ENCODE measurements around the gene ROPN1. TPM values are rescaled to one million over a fixed set of nuclear protein-coding genes. Genes with fewer than 3 reads are reported as not detected.
"Not testable (repeated sequence)": the region's sequence is repeated elsewhere in the genome, so short reads cannot be mapped to it uniquely, and the experiment has no call there.

ROPN1 gene
- total and polyA plus RNA-seq, 3 experiments from 2014 or later = not detected

- H3K27me3 ChIP-seq (ENCODE audit: insufficient read depth, low read length, poor library complexity, severe bottlenecking) = no peaks in the 10 kb centered on the region
- H3K4me3 ChIP-seq (ENCODE audit: low read length) = no peak overlapping the region
- no peaks in the 10 kb centered on the region for H3K4me1 ChIP-seq (ENCODE audit: insufficient read depth, low read length)
- peaks cover 22 to 57% of the 10 kb centered on the region in 2 donors for H3K27me3 Mint-ChIP-seq
- ChIA-PET CTCF (interaction anchor here (3.8 kb wide), 1 partner anchor 18 kb away, joined by 11 read pairs; the partner anchor contains the start of gene KALRN), POLR2A (no interaction called here)
- H3K27ac Mint-ChIP-seq = no peak overlapping the region
- H3K36me3 Mint-ChIP-seq = no peaks in the 10 kb centered on the region
- H3K27ac ChIP-seq (ENCODE audit: low read depth, low read length) = no peak overlapping the region
- no peaks in the 10 kb centered on the region for H3K36me3 ChIP-seq (ENCODE audit: insufficient read depth, low read length)
- no peak for DNase-seq
- H3K4me3 Mint-ChIP-seq = no peak overlapping the region
- H3K4me1 Mint-ChIP-seq = no peaks in the 10 kb centered on the region
- H3K9me3 ChIP-seq (ENCODE audit: low read length) = no peaks in the 10 kb centered on the region
- H3K9me3 Mint-ChIP-seq = peaks cover 0 to 2% (median 0%) of the 10 kb centered on the region in 5 donors
Measured at GRCh38 chr3:124014366-124014942, 22.5 kb upstream of the ROPN1 start.

- H3K36me3 Mint-ChIP-seq; H3K36me3 ChIP-seq (ENCODE audit: insufficient read depth, low read length); CTCF ChIA-PET; H3K4me1 ChIP-seq (ENCODE audit: insufficient read depth, low read length); H3K27ac ChIP-seq (ENCODE audit: low read depth, low read length); H3K9me3 ChIP-seq (ENCODE audit: low read length); POLR2A ChIA-PET; H3K4me3 ChIP-seq (ENCODE audit: low read length); H3K4me1 Mint-ChIP-seq; H3K27ac Mint-ChIP-seq; DNase-seq; H3K27me3 ChIP-seq (ENCODE audit: insufficient read depth, low read length, poor library complexity, severe bottlenecking); H3K9me3 Mint-ChIP-seq; H3K4me3 Mint-ChIP-seq: not testable (repeated sequence)
- peaks cover 29 to 62% of the 10 kb centered on the region in 2 donors for H3K27me3 Mint-ChIP-seq
Measured at GRCh38 chr3:124008321-124008720, 16.4 kb upstream of the ROPN1 start.

GRCh38 chr3:124007186-124007585 is 15.3 kb upstream of the ROPN1 start:
- DNase-seq = no peak
- Histone ChIP-seq H3K27ac (ENCODE audit: low read depth, low read length) (no peak overlapping the region), H3K27me3 (ENCODE audit: insufficient read depth, low read length, poor library complexity, severe bottlenecking) (no peaks in the 10 kb centered on the region), H3K36me3 (ENCODE audit: insufficient read depth, low read length) (no peaks in the 10 kb centered on the region), H3K4me3 (ENCODE audit: low read length) (no peak overlapping the region), H3K9me3 (ENCODE audit: low read length) (no peaks in the 10 kb centered on the region), H3K4me1 (ENCODE audit: insufficient read depth, low read length) (no peaks in the 10 kb centered on the region)
- no peaks in the 10 kb centered on the region for H3K36me3 Mint-ChIP-seq
- H3K4me3 Mint-ChIP-seq = no peak overlapping the region
- H3K9me3 Mint-ChIP-seq = peaks cover 0 to 4% (median 0%) of the 10 kb centered on the region in 5 donors
- no peaks in the 10 kb centered on the region for H3K4me1 Mint-ChIP-seq
- ChIA-PET POLR2A (no interaction called here), CTCF (no interaction called here)
- no peak overlapping the region for H3K27ac Mint-ChIP-seq
- H3K27me3 Mint-ChIP-seq = peaks cover 31 to 65% of the 10 kb centered on the region in 2 donors

- H3K9me3 Mint-ChIP-seq; H3K9me3 ChIP-seq (ENCODE audit: low read length); POLR2A ChIA-PET; DNase-seq; H3K4me1 ChIP-seq (ENCODE audit: insufficient read depth, low read length); H3K4me3 ChIP-seq (ENCODE audit: low read length); H3K27me3 ChIP-seq (ENCODE audit: insufficient read depth, low read length, poor library complexity, severe bottlenecking); H3K4me1 Mint-ChIP-seq; H3K27ac Mint-ChIP-seq; CTCF ChIA-PET; H3K27ac ChIP-seq (ENCODE audit: low read depth, low read length); H3K36me3 ChIP-seq (ENCODE audit: insufficient read depth, low read length); H3K36me3 Mint-ChIP-seq; H3K4me3 Mint-ChIP-seq: not testable (repeated sequence)
- peaks cover 33 to 68% of the 10 kb centered on the region in 2 donors for H3K27me3 Mint-ChIP-seq
Measured at GRCh38 chr3:124002405-124003079, 10.6 kb upstream of the ROPN1 start.

GRCh38 chr3:124001366-124001765 is 9.4 kb upstream of the ROPN1 start:
- H3K36me3 ChIP-seq (ENCODE audit: insufficient read depth, low read length); H3K4me3 ChIP-seq (ENCODE audit: low read length); CTCF ChIA-PET; H3K4me1 Mint-ChIP-seq; DNase-seq; POLR2A ChIA-PET; H3K4me1 ChIP-seq (ENCODE audit: insufficient read depth, low read length); H3K36me3 Mint-ChIP-seq; H3K4me3 Mint-ChIP-seq; H3K27ac Mint-ChIP-seq; H3K9me3 ChIP-seq (ENCODE audit: low read length); H3K27ac ChIP-seq (ENCODE audit: low read depth, low read length); H3K9me3 Mint-ChIP-seq; H3K27me3 ChIP-seq (ENCODE audit: insufficient read depth, low read length, poor library complexity, severe bottlenecking): not testable (repeated sequence)
- peaks cover 25 to 65% of the 10 kb centered on the region in 2 donors for H3K27me3 Mint-ChIP-seq

GRCh38 chr3:123997543-123997942 is 5.6 kb upstream of the ROPN1 start:
- Mint-ChIP-seq H3K4me3 (no peak overlapping the region), H3K36me3 (no peaks in the 10 kb centered on the region), H3K9me3 (no peaks in the 10 kb centered on the region), H3K4me1 (no peaks in the 10 kb centered on the region), H3K27ac (no peak overlapping the region), H3K27me3 (peaks cover 14 to 39% of the 10 kb centered on the region in 2 donors)
- Histone ChIP-seq H3K9me3 (ENCODE audit: low read length) (no peaks in the 10 kb centered on the region), H3K4me1 (ENCODE audit: insufficient read depth, low read length) (no peaks in the 10 kb centered on the region), H3K36me3 (ENCODE audit: insufficient read depth, low read length) (no peaks in the 10 kb centered on the region), H3K4me3 (ENCODE audit: low read length) (no peak overlapping the region), H3K27me3 (ENCODE audit: insufficient read depth, low read length, poor library complexity, severe bottlenecking) (peaks cover 4% of the 10 kb centered on the region), H3K27ac (ENCODE audit: low read depth, low read length) (no peak overlapping the region)
- POLR2A ChIA-PET = no interaction called here
- no peak for DNase-seq
- CTCF ChIA-PET = interaction anchor here (0.7 kb wide), 1 partner anchor 9 kb away, joined by 3 read pairs; no protein-coding TSS in a partner anchor

GRCh38 chr3:123993818-123994217 is 1.9 kb upstream of the ROPN1 start:
- H3K4me1 Mint-ChIP-seq = peaks cover 0 to 4% (median 2%) of the 10 kb centered on the region in 3 donors
- H3K27me3 ChIP-seq (ENCODE audit: insufficient read depth, low read length, poor library complexity, severe bottlenecking) = no peaks in the 10 kb centered on the region
- ChIA-PET CTCF (interaction anchor here (0.8 kb wide), 1 partner anchor 14 kb away, joined by 3 read pairs; no protein-coding TSS in a partner anchor), POLR2A (no interaction called here)
- no peaks in the 10 kb centered on the region for H3K36me3 ChIP-seq (ENCODE audit: insufficient read depth, low read length)
- H3K9me3 ChIP-seq (ENCODE audit: low read length) = no peaks in the 10 kb centered on the region
- H3K4me3 Mint-ChIP-seq = no peak overlapping the region
- peaks cover 9 to 46% of the 10 kb centered on the region in 2 donors for H3K27me3 Mint-ChIP-seq
- H3K36me3 Mint-ChIP-seq = no peaks in the 10 kb centered on the region
- H3K27ac Mint-ChIP-seq = no peak overlapping the region
- no peak for DNase-seq
- H3K9me3 Mint-ChIP-seq = no peaks in the 10 kb centered on the region
- no peak overlapping the region for H3K4me3 ChIP-seq (ENCODE audit: low read length)
- H3K27ac ChIP-seq (ENCODE audit: low read depth, low read length) = no peak overlapping the region
- no peaks in the 10 kb centered on the region for H3K4me1 ChIP-seq (ENCODE audit: insufficient read depth, low read length)

- no peak for DNase-seq
- no peak overlapping the region for H3K4me3 Mint-ChIP-seq
- H3K4me3 ChIP-seq (ENCODE audit: low read length) = no peak overlapping the region
- H3K36me3 ChIP-seq (ENCODE audit: insufficient read depth, low read length) = no peaks in the 10 kb centered on the region
- H3K27me3 Mint-ChIP-seq = peaks cover 17 to 65% of the 10 kb centered on the region in 2 donors
- H3K27me3 ChIP-seq (ENCODE audit: insufficient read depth, low read length, poor library complexity, severe bottlenecking) = peaks cover 8% of the 10 kb centered on the region
- H3K27ac Mint-ChIP-seq = no peak overlapping the region
- H3K9me3 Mint-ChIP-seq = no peaks in the 10 kb centered on the region
- H3K4me1 ChIP-seq (ENCODE audit: insufficient read depth, low read length) = no peaks in the 10 kb centered on the region
- POLR2A ChIA-PET = no interaction called here
- no peaks in the 10 kb centered on the region for H3K9me3 ChIP-seq (ENCODE audit: low read length)
- H3K4me1 Mint-ChIP-seq = no peaks in the 10 kb centered on the region
- CTCF ChIA-PET = interaction anchor here (1.1 kb wide), 1 partner anchor 10 kb away, joined by 3 read pairs; no protein-coding TSS in a partner anchor
- H3K27ac ChIP-seq (ENCODE audit: low read depth, low read length) = no peak overlapping the region
- H3K36me3 Mint-ChIP-seq = no peaks in the 10 kb centered on the region
Measured at GRCh38 chr3:123986427-123986826, 5.5 kb downstream of the ROPN1 start.

Data from CD8-positive, alpha-beta memory T cell (primary cell).